GM18519 (cell line): Measurements from ENCODE around the gene SWAP70.
"Not testable (repeated sequence)": the region's sequence is repeated elsewhere in the genome, so short reads cannot be mapped to it uniquely, and the experiment has no call there.

ENCODE experiments used
- ATAC-seq: cut with Tn5 transposase; IDR thresholded peaks from one replicate; pipeline ENCODE4 v1.9.1; 2021; ENCODE audit warnings: mild to moderate bottlenecking, moderate library complexity; ENCODE audit not compliant: unreplicated experiment, low FRiP score

Gene SWAP70

DNA sequence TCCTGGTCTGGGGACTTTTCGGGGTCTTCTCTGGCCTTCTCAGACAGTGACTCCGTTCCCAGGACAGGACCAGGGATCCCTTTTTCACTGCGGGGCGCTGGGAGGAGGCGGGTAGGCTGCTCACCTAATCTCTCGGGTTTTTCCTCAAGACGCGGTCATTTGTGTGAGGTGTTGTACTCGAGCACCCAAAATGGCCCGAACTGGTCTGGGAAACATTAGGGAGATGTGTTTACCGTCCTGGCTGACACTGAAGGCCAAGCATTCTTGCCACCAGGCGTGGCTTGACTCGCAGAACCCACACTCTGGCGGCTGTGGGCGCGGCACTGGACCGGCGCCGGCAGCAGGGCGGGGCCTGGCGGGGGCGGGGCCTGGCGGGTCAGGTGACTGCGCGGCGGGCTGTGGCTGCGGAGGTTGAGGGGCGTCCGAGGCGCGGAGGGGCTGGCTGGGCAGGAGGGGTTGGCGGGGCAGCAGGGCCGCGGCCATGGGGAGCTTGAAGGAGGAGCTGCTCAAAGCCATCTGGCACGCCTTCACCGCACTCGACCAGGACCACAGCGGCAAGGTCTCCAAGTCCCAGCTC is at the start of gene SWAP70:
TSS of gene SWAP70 (plus strand) at position 379 of the 577 bp plus-strand sequence. CDS start at position 482, 103 bp downstream.
- peak; percentile 64 for ATAC-seq

GRCh38 chr11:9615031-9615451 is 48.8 kb upstream of the SWAP70 start:
- peak; percentile 34 for ATAC-seq

DNA sequence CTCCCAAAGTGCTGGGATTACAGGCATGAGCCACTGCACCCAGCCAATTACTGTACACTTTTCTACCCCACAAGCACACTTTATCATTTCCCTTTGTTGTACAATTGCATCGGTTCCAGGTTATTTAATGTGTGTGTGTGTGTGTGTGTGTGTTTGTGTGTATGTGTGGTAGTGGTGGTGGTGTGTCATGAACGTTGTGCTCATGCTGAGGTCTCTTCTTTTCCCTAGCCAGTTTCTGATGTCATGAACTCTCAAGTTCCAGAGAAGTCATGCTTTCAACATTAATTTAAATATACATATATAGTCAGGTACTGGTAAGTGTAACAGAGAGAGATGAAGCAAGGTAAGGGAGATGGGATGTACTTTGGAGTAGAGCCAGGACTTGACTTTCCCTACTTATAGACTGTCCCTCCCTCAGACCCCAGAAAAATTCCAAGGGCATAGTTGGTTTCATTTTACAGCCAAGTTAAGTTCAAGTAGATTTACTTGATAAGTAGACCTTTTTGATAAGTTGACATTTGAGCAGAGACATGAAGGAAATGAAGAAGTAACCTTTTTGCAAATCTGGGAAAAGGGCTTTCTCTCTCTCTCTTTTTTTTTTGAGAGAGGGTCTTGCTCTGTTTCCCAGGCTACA is 47.7 kb upstream of the SWAP70 start:
- ATAC-seq, result no peak

DNA sequence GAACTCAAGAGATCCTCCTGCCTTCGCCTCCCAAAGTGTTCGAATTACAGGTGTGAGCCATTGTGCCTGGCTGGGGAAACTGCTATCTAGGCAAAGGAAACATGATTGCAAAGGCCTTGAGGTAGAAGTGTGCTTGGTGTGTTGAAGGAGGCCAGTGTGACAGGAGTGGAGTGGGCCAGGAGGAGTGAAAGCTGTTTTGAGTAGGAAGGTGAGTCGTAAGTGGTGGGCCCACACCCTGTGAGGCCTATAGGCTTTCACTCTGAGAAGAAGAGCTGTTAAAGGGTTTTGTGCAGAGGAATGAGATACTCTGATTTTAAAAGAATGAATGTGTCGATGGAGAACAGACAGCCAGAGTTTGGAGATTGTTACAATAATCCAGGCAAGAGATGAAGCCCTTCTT is 47.0 kb upstream of the SWAP70 start:
- ATAC-seq, result no peak

- no peak for ATAC-seq
Observed at GRCh38 chr11:9617940-9618339, 45.9 kb upstream of the SWAP70 start.

- ATAC-seq, result no peak
Observed at GRCh38 chr11:9619004-9619403, 44.9 kb upstream of the SWAP70 start.

GRCh38 chr11:9619971-9620370 is 43.9 kb upstream of the SWAP70 start:
- no peak for ATAC-seq

DNA sequence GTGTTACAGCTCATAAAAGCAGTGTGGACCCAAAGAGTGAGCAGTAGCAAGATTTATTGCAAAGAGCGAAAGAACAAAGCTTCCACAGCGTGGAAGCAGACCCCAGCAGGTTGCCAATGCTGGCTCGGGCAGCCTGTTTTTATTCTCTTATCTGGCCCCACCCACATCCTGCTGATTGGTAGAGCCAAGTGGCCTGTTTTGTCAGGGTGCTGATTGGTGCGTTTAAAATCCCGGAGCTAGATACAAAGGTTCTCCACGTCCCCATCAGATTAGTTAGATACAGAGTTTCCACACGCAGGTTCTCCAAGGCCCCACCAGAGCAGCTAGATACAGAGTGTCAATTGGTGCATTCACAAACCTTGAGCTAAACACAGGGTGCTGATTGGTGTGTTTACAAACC is 41.5 kb upstream of the SWAP70 start:
- ATAC-seq, result not testable (repeated sequence)

- not testable (repeated sequence) for ATAC-seq
Observed at GRCh38 chr11:9623053-9623452, 40.8 kb upstream of the SWAP70 start.

DNA sequence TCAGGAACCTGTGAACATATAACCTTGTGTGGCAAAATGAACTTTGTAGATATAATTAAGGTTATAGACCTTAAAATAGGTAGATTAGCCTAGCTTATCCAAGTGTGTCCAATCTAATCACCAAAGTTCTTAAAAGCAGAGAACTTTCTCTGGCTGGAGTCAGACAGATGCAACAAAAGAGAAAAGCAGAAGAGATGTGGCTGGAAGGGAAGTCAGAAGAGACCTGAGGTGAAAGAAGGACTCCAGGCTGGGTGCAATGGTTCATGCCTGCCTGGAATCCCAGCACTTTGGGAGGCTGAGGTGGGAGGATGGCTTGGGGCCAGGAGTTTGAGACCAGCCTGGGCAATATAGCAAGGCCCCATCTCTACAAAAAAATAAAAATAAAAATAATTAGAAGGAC is 39.4 kb upstream of the SWAP70 start:
- ATAC-seq, result no peak

DNA sequence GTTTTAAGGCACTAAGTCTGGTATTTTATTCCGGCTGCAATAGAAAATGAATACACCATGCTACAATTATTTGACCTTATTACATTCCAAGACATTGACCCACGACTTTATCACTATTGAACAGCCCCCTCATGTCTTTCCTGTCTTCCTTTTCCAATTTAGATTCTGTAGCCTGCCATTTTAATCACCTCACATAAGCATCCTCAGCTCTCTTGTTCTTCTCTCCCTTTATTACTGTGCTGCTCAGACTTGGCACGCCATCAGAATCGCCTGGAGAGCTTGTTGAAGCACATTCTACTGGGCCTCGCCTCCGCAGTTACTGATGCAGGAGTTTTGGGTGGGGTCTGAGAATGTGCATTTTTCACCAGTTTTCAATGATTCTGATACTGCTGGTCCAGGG is 38.7 kb upstream of the SWAP70 start:
- ATAC-seq, result no peak

- no peak for ATAC-seq
Observed at GRCh38 chr11:9625728-9626127, 38.1 kb upstream of the SWAP70 start.

GRCh38 chr11:9626496-9627394 is 37.1 kb upstream of the SWAP70 start:
- no peak for ATAC-seq

DNA sequence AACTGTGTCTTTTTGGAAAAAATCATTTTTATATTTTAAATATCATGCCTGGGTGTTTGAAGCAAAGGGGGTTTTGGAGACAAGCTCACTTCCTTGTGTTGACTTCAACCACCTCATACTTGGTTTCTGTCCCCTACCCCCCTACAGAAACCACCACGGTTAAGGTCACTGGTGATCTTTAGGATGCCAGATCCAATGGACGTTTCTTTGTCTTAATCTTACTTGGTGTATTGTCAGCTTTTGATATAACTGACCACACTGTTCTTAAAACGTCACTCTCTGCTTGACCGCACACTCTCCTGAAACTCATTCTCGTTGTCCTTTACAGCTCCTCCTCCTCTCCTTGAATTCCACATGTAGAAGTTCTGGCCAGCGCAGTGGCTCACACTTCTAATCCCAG is 34.8 kb upstream of the SWAP70 start:
- no peak for ATAC-seq

DNA sequence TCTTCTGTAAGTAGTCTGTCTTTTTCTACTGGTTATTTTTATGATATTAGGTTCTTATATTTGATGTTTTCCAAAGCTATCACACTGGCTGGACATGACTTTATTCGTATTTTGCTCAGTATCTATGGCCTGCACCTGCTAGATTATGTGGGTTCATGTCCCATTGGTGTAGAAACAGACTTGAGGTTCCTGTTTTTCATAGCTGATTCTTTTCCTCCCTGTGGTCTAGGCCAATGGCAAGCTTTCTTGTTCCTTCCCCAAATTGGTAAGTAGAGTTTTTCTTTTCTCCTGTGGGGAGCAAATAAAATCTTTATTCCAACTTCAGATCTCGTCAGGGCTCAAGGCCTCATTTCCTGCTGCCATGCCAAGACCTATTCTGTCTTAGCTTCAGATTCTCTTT is 30.2 kb upstream of the SWAP70 start:
- ATAC-seq, result no peak

- no peak for ATAC-seq
Observed at GRCh38 chr11:9636691-9637090, 27.2 kb upstream of the SWAP70 start.

DNA sequence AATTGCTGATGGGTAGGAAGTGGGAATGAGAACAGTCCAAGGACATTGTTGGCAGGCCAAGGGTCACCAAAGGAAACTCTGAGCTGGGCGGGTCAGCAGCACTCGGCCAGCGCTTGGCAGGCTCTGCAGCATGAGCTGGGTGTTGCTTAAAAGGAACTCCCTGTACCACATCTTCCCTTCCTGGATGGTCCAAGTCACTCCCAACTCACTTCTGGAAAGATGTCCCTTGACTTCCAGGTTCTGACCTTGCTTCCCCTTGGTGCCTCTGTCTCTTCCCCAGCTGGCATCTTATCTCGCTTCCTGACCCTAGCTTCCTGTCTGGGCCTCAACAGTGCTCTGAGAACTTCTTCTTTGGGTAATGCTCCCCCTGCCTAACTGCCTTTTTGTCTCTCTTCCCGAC is 24.8 kb upstream of the SWAP70 start:
- ATAC-seq, result no peak

GRCh38 chr11:9639985-9640384 is 23.9 kb upstream of the SWAP70 start:
- ATAC-seq, result no peak

GRCh38 chr11:9642894-9643293 is 21.0 kb upstream of the SWAP70 start:
- no peak for ATAC-seq

DNA sequence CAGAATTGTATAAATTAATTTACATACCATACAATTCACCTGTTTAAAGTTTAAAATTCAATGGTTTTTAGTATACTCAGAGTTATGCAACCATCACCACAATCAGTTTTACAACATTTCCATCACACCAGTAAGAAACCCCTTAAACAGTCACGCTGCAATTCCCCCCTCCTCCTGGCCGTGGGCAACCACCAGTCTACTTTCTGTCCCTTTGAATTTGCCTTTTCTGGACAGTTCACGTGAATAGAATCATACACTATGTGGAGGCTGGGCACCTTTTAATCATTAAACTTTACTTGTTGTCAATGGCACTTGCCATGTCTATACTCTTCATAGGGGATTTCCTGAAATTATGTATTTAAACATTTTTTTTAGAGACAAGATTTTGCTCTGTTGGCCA is 20.1 kb upstream of the SWAP70 start:
- no peak for ATAC-seq

DNA sequence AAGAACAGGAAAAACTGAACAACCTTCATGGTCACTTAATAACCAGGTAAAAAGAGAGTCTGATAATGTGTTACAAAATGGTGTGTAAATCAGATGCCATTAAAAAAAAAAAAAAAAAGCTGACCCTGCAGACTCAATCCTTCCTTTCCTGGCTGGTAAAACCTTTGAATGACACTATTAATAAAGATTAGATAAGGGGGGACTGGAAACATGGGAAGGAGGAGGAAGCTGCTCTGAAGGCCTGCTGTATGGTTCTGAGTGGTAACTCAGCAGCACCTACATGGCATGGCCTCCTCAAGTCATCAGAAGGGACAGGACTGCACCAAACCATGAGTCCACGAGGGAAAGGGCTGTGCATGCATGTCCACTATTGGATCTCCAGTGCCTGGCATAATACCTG is 18.0 kb upstream of the SWAP70 start:
- ATAC-seq, result no peak

GRCh38 chr11:9646324-9646723 is 17.6 kb upstream of the SWAP70 start:
- no peak for ATAC-seq
